Parathyroid adenoma (tissue), 2 donors: ENCODE results near the gene KIF17.

ENCODE experiments used
- H2AFZ ChIP-seq: fragments of 300-600 bp; sonication (generic); one replicate; pipeline ENCODE4 v1.7.0; 2017; ENCODE audit warnings: antibody characterized with exemption, mild to moderate bottlenecking
- H3K27ac ChIP-seq: fragments of 300-600 bp; sonication (generic); one replicate; pipeline ENCODE4 v1.7.0; 2017
- H3K27me3 ChIP-seq: fragments of 300-600 bp; sonication (generic); one replicate; pipeline ENCODE4 v1.7.0; 2017; ENCODE audit warnings: low read length; ENCODE audit not compliant: control insufficient read depth, insufficient read depth
- H3K36me3 ChIP-seq: fragments of 300-600 bp; sonication (generic); one replicate; pipeline ENCODE4 v1.7.0; 2017; ENCODE audit warnings: low read length; ENCODE audit not compliant: control insufficient read depth, insufficient read depth
- H3K4me1 ChIP-seq: fragments of 300-600 bp; sonication (generic); one replicate; pipeline ENCODE4 v1.7.0; 2017; ENCODE audit warnings: control low read depth
- H3K4me2 ChIP-seq: fragments of 300-600 bp; sonication (generic); one replicate; pipeline ENCODE4 v1.7.0; 2017; ENCODE audit warnings: low read length
- H3K4me3 ChIP-seq: fragments of 300-600 bp; sonication (generic); one replicate; pipeline ENCODE4 v1.7.0; 2017; ENCODE audit warnings: low read depth, low read length
- H3K79me2 ChIP-seq: fragments of 300-600 bp; sonication (generic); one replicate; pipeline ENCODE4 v1.7.0; 2017; ENCODE audit warnings: control low read depth
- H3K9ac ChIP-seq: fragments of 300-600 bp; sonication (generic); one replicate; pipeline ENCODE4 v1.7.0; 2017; ENCODE audit warnings: mild to moderate bottlenecking
- H3K9me3 ChIP-seq: fragments of 300-600 bp; sonication (generic); one replicate; pipeline ENCODE4 v1.7.0; 2017; ENCODE audit warnings: low read length; ENCODE audit not compliant: control insufficient read depth
- TF ChIP-seq, protein P1 (sequence below): fragments of 300-600 bp; sonication (generic); IDR thresholded peaks from one replicate; pipeline ENCODE4 v1.7.0; 2017; ENCODE audit warnings: antibody characterized with exemption, mild to moderate bottlenecking
- donor health status: primary hyperparathyroidism.

KIF17 gene

DNA sequence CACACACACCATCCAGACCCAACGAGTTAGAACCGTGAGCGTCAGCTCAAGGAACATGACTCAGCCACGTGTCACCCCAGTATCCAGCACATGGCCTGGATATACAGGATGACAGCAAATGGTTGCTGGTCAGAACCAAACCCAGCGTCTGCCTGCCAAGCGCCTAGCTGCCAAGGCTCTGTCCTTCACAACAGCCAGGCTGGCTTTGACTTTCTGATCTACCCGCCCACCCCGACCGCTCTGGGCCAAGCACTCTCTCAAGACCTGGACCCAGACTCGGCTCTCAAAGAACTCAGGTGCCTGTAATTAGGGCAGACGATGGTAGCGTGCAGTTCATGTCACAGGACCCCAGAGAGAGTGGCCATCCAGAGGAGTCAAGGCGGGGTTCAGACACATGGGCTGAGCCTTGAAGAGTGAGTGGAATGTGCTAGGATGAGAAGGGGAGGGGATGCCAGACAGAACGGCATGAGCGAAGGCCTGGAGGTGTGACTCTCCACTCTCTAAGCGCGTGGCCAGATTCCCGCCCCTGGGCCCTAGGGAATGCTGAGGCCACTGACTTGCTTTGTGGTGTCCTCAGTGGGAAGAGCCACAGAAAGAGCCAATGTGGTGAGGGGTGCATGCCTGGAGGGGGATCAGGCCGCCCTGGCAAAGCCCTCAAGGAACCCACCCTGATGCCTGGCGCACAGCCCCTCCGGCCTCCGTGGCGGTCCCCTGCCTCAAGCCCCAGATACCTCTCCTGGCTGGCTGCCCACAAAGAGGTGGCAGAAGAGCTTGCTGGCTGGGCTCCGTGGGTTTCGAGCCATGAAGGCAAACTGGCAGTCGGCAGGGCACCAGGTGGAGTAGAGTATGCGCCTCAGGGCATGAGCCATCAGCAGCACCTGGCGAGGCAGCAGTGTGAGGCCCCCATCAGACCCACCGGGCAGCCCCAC is 7.6 kb upstream of the KIF17 start:
- H3K79me2 ChIP-seq, result no peaks in the 10 kb centered on the region

DNA sequence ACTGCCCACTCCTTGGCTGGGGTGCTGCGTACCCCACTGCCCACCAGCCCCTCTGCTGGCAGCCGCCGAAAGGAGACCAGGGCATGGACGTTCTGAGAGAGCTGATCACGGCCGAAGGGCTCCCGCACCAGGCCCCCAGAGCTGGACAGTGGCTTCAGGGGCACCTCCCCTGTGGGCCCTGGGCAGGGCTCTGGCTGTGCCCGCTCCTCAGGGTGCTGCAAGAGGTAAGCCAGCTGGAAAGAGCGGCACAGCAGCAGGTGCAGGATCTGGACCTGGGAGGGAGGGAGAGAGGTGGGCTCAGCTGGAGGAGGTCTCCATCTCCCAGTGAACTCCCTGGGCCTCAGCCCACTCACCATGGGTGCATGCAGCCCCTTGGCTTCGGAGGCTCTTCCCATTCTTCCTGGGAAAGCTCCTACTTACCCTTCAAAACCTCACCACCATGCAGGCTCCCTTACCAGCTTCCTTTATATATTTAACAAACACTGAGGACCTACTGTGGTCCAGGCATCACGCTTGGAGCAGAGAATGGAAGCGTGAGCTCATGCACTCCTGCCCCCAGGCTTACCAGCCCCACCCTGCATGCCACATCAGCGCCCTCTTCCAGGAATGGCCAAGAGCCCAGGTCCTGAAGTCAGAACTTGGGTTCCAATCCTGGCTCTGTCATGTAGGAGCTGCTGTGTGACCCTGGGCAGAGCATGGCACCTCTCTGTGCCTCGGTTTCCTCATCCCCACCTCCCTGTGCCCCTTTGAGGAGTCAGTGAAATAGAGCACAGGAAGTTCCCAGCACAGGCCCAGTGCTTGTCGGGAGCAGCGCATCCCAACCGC is 6.8 kb upstream of the KIF17 start:
- Histone ChIP-seq H3K9me3 (no peaks in the 10 kb centered on the region), H3K9ac (no peak overlapping the region), H3K27ac (no peak overlapping the region), H2AFZ (no peak overlapping the region), H3K4me3 (no peak overlapping the region), H3K4me1 (no peaks in the 10 kb centered on the region), H3K27me3 (no peaks in the 10 kb centered on the region), H3K79me2 (no peaks in the 10 kb centered on the region), H3K4me2 (no peak overlapping the region), H3K36me3 (no peaks in the 10 kb centered on the region)
- TF ChIP-seq, protein P1, sequence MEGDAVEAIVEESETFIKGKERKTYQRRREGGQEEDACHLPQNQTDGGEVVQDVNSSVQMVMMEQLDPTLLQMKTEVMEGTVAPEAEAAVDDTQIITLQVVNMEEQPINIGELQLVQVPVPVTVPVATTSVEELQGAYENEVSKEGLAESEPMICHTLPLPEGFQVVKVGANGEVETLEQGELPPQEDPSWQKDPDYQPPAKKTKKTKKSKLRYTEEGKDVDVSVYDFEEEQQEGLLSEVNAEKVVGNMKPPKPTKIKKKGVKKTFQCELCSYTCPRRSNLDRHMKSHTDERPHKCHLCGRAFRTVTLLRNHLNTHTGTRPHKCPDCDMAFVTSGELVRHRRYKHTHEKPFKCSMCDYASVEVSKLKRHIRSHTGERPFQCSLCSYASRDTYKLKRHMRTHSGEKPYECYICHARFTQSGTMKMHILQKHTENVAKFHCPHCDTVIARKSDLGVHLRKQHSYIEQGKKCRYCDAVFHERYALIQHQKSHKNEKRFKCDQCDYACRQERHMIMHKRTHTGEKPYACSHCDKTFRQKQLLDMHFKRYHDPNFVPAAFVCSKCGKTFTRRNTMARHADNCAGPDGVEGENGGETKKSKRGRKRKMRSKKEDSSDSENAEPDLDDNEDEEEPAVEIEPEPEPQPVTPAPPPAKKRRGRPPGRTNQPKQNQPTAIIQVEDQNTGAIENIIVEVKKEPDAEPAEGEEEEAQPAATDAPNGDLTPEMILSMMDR, result no peak

More for the DNA sequence above, 7.6 kb upstream of the KIF17 start:
- Histone ChIP-seq H3K4me2 (no peak overlapping the region), H3K27me3 (no peaks in the 10 kb centered on the region), H3K36me3 (no peaks in the 10 kb centered on the region), H3K4me3 (no peak overlapping the region), H3K9ac (no peak overlapping the region), H3K9me3 (no peaks in the 10 kb centered on the region), H3K27ac (no peak overlapping the region), H3K4me1 (no peaks in the 10 kb centered on the region), H2AFZ (no peak overlapping the region)
- TF ChIP-seq, protein P1, result no peak

DNA sequence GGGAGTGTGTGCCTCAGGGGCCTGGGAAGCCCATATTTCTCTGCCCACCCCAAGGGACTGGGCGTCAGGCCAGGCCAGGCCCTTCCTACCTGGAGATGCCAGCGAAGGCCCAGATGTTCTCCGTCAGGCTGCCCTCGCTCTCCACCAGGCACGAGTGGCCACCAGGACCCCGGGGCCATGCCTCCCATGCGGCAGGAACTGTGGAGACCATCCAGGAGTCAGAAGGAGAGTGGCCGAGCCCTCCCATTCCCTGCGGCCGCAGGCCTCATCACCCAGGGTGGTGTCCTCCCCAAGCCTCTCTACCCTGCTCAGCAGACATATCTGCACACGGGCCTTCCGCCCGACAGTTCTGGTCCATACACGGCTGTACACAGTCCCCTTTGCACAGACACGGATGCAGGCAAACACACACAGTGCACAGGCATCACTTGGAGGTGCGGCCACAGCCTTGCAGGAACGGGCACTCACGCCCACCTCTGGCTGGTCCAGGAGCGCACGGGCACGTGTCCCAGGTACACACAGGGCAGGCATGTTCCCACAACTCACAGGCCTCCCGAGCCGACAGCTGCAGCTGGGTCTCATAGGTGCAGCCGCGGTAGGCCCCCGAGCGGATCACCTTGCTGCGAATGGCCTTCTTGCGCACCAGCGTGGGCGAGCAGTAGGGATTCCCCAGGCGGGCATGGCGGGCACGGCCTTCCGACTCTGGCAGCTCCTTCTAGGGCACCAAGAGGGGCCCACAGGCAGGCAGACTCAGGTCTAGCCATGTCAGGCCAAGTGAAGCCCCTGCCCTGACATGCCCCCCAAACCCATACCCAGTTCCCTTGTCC is 5.9 kb upstream of the KIF17 start:
- Histone ChIP-seq H3K9me3 (no peaks in the 10 kb centered on the region), H3K4me3 (no peak overlapping the region), H3K9ac (no peak overlapping the region), H3K27ac (no peak overlapping the region), H3K4me2 (no peak overlapping the region), H3K4me1 (no peaks in the 10 kb centered on the region), H3K79me2 (no peaks in the 10 kb centered on the region), H3K36me3 (no peaks in the 10 kb centered on the region), H3K27me3 (no peaks in the 10 kb centered on the region), H2AFZ (no peak overlapping the region)
- TF ChIP-seq, protein P1, result no peak

DNA sequence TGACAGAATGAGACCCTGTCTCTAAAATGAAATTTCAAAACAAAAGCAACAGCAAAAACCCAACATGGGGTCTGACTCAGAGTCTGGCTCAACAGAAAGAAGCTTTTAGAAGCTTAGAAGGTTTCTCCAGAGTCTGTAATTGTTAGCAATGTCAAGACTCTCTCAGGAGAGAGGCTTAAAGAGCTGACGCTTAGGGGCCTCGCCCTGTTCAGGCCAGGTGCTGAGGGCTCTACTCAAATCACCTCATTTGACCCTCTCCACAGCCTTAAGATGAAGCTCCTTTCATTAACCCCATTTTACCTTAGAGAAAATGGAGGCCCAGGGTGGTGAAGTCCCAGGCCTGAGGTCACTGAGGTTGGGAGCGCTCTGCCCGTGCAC is 5.3 kb upstream of the KIF17 start:
- Histone ChIP-seq H3K27me3 (no peaks in the 10 kb centered on the region), H3K4me3 (no peak overlapping the region), H3K4me1 (no peaks in the 10 kb centered on the region), H3K4me2 (no peak overlapping the region), H3K9ac (no peak overlapping the region), H3K9me3 (no peaks in the 10 kb centered on the region), H3K36me3 (no peaks in the 10 kb centered on the region), H2AFZ (no peak overlapping the region), H3K79me2 (no peaks in the 10 kb centered on the region), H3K27ac (no peak overlapping the region)
- TF ChIP-seq, protein P1, result no peak
